ENCODE results near the gene TCEA2. TPM values are rescaled to one million over a fixed set of nuclear protein-coding genes. Genes with fewer than 3 reads are reported as not detected.
"Not testable (repeated sequence)": the region's sequence is repeated elsewhere in the genome, so short reads cannot be mapped to it uniquely, and the experiment has no call there.

The TCEA2 gene
- total RNA-seq, 2 donors from 2014 or later, result 45.0 to 69.5 TPM

DNA sequence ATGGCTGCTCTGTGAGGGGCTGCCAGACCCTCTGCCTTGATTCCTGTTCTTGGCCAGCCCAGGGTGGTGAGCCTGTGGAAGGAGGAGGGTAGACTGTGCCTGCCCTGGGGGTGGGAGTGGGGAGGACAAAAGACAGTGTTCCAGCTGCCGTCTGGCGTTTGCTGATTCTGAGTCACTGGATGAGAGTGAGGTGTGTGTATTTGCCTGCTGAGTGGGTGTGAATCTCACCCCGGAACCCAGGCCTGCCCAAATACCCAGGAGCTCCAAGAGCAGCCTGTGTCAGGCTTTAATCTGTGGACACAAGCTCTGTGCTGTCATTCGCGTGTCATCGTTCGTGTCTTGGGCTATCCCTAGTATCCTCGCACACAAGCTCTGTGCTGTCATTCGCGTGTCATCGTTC, 23.8 kb downstream of the TCEA2 start:
- intact Hi-C loops (cut with DNase I), result no loop called here
- TF ChIP-seq, protein P1, sequence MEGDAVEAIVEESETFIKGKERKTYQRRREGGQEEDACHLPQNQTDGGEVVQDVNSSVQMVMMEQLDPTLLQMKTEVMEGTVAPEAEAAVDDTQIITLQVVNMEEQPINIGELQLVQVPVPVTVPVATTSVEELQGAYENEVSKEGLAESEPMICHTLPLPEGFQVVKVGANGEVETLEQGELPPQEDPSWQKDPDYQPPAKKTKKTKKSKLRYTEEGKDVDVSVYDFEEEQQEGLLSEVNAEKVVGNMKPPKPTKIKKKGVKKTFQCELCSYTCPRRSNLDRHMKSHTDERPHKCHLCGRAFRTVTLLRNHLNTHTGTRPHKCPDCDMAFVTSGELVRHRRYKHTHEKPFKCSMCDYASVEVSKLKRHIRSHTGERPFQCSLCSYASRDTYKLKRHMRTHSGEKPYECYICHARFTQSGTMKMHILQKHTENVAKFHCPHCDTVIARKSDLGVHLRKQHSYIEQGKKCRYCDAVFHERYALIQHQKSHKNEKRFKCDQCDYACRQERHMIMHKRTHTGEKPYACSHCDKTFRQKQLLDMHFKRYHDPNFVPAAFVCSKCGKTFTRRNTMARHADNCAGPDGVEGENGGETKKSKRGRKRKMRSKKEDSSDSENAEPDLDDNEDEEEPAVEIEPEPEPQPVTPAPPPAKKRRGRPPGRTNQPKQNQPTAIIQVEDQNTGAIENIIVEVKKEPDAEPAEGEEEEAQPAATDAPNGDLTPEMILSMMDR (IDR thresholded peaks at IDR 0.05), result no peak
- TF ChIP-seq POLR2AphosphoS5 (IDR thresholded peaks at IDR 0.05), result no peak
- TF ChIP-seq POLR2A (IDR thresholded peaks at IDR 0.05), result no peak
- Histone ChIP-seq H3K4me3 (no peak overlapping the region), H3K27me3 (replicated peaks; ENCODE audit: insufficient read depth) (no peaks in the 10 kb centered on the region), H3K27ac (no peak overlapping the region), H3K9me3 (no peaks in the 10 kb centered on the region), H3K36me3 (no peaks in the 10 kb centered on the region), H3K4me1 (replicated peaks) (no peaks in the 10 kb centered on the region)
- WGBS, result 91% methylated on average over 8 of the region's 11 CpGs
- DNase-seq (ENCODE audit: low spot score), result no peak

- H3K27me3 ChIP-seq (replicated peaks; ENCODE audit: insufficient read depth); intact Hi-C loops (cut with DNase I); DNase-seq (ENCODE audit: low spot score): not testable (repeated sequence)
Measured at GRCh38 chr20:64087226-64087825, 24.3 kb downstream of the TCEA2 start.

GRCh38 chr20:64088586-64088985, 25.6 kb downstream of the TCEA2 start:
- intact Hi-C loops (cut with DNase I); H3K27me3 ChIP-seq (replicated peaks; ENCODE audit: insufficient read depth): not testable (repeated sequence)

More at GRCh38 chr20:64087226-64087825, 24.3 kb downstream of the TCEA2 start:
- H3K9me3 ChIP-seq; H3K4me3 ChIP-seq; H3K4me1 ChIP-seq (replicated peaks); H3K36me3 ChIP-seq; H3K27ac ChIP-seq: not testable (repeated sequence)
- WGBS, result 96% methylated on average over 6 of the region's 36 CpGs

DNA sequence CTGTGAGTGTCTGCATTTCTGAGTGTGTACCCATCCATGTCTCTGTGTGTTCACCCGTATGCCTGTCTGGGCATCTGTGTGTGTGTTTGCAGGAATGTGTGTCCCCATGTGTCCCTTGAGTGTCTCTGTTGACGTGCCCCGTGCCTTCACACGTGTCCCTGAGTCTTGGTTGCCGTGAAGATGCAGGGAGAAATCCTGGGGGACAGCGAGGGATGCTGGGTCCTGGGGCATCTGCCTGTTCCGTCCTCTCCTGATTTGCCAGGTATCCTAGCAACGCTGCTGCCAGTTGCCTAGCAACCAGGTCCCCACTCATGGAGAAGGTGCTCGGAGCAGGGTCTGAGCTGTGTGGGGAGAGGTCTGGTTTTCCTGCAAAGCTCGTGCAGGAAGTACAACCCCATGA, 27.2 kb downstream of the TCEA2 start:
- TF ChIP-seq, protein P1 (IDR thresholded peaks at IDR 0.05), result no peak
- TF ChIP-seq POLR2A (IDR thresholded peaks at IDR 0.05), result no peak
- TF ChIP-seq POLR2AphosphoS5 (IDR thresholded peaks at IDR 0.05), result no peak
- Histone ChIP-seq H3K9me3 (no peaks in the 10 kb centered on the region), H3K4me3 (no peak overlapping the region), H3K36me3 (no peaks in the 10 kb centered on the region), H3K27ac (no peak overlapping the region), H3K4me1 (replicated peaks) (no peaks in the 10 kb centered on the region), H3K27me3 (replicated peaks; ENCODE audit: insufficient read depth) (no peaks in the 10 kb centered on the region)
- intact Hi-C loops (cut with DNase I), result no loop called here
- WGBS, result 50% methylated on average over 9 of the region's 10 CpGs
- no peak for DNase-seq (ENCODE audit: low spot score)

More at GRCh38 chr20:64088586-64088985, 25.6 kb downstream of the TCEA2 start:
- DNase-seq (ENCODE audit: low spot score); H3K9me3 ChIP-seq; H3K27ac ChIP-seq; H3K4me3 ChIP-seq; H3K4me1 ChIP-seq (replicated peaks); H3K36me3 ChIP-seq: not testable (repeated sequence)

DNA sequence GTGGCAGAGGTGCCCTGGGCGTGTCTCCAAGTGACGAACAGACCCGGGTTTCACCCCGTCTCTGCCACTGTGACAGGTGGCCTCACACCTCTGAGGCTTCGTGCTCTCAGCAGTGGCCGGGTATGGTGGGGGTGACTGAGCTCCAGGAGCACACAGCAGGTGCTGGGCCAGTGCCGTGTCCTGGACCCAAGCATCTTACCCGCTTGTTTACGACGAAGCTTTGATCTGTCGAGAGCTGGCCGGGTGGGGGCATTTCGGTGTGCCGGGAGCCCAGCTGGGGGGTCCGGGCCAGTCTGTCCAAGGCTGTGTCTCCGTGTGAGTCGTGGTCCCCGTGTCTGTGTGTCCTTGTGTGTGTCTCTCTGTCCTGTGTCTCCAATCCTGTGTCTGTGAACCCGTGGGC, 28.3 kb downstream of the TCEA2 start:
- H3K9me3 ChIP-seq, result no peaks in the 10 kb centered on the region
- WGBS, result 77% methylated on average over 19 of the region's 19 CpGs

DNA sequence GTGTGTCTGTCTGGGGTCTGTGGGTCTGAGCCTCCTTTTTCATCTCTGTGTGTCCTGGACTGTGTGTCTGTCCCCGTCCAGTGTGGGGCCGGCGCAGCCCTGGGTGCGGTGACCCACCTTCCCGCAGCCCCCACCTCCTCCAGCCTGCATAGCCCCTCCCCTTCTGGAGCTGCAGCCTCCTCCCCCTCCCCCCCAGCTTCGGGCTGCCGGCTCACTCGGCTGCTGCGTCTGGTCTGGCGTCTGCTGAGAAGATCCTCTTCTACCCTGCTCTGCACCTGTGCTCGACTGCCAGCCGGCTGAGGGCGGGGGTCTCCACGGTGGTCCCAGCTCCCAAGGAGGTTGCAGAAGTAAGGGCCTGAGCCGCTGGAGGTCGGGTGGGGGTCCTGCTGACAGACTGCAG, 28.8 kb downstream of the TCEA2 start:
- intact Hi-C loops (cut with DNase I), result no loop called here
- TF ChIP-seq, protein P1 (IDR thresholded peaks at IDR 0.05), result no peak
- TF ChIP-seq POLR2A (IDR thresholded peaks at IDR 0.05) (no peak), POLR2AphosphoS5 (IDR thresholded peaks at IDR 0.05) (no peak)
- no peaks in the 10 kb centered on the region for H3K27me3 ChIP-seq (replicated peaks; ENCODE audit: insufficient read depth)
- H3K4me3 ChIP-seq, result no peak overlapping the region
- H3K4me1 ChIP-seq (replicated peaks), result no peaks in the 10 kb centered on the region
- H3K9me3 ChIP-seq, result no peaks in the 10 kb centered on the region
- no peaks in the 10 kb centered on the region for H3K36me3 ChIP-seq
- no peak overlapping the region for H3K27ac ChIP-seq
- WGBS, result 21% methylated on average over 16 of the region's 16 CpGs
- DNase-seq (ENCODE audit: low spot score), result no peak

More for the DNA sequence above, 28.3 kb downstream of the TCEA2 start:
- no peak for TF ChIP-seq POLR2A (IDR thresholded peaks at IDR 0.05)
- no peak for TF ChIP-seq POLR2AphosphoS5 (IDR thresholded peaks at IDR 0.05)
- TF ChIP-seq, protein P1 (IDR thresholded peaks at IDR 0.05), result no peak
- intact Hi-C loops (cut with DNase I), result no loop called here
- H3K4me3 ChIP-seq, result no peak overlapping the region
- no peak overlapping the region for H3K27ac ChIP-seq
- no peaks in the 10 kb centered on the region for H3K4me1 ChIP-seq (replicated peaks)
- H3K36me3 ChIP-seq, result no peaks in the 10 kb centered on the region
- no peak for DNase-seq (ENCODE audit: low spot score)
- no peaks in the 10 kb centered on the region for H3K27me3 ChIP-seq (replicated peaks; ENCODE audit: insufficient read depth)

All from prostate gland (tissue), 2 donors.